ENCODE results near the gene LAYN. TPM values are rescaled to one million over a fixed set of nuclear protein-coding genes. Genes with fewer than 3 reads are reported as not detected.

LAYN gene
- total RNA-seq, 1 donor from 2014 or later = 5.3 TPM

- no peak for TF ChIP-seq CTCF (IDR thresholded peaks at IDR 0.05; ENCODE audit: insufficient read depth, low read length, severe bottlenecking)
- no peaks in the 10 kb centered on the region for H3K36me3 ChIP-seq (ENCODE audit: control insufficient read depth, insufficient read depth, low read length)
- no peak overlapping the region for H3K4me3 ChIP-seq (ENCODE audit: low read depth, low read length)
- peaks cover 1% of the 10 kb centered on the region for H3K27me3 ChIP-seq (ENCODE audit: control insufficient read depth, insufficient read depth, low read length)
- peak; percentile 29 for DNase-seq (ENCODE audit: low read depth)
- peak; percentile 80 for FAIRE-seq
Measured at GRCh38 chr11:111571829-111572501, 31.4 kb downstream of the LAYN start.

GRCh38 chr11:111572581-111572980, 32.1 kb downstream of the LAYN start:
- TF ChIP-seq CTCF (IDR thresholded peaks at IDR 0.05; ENCODE audit: insufficient read depth, low read length, severe bottlenecking) = no peak
- DNase-seq (ENCODE audit: low read depth) = no peak
- Histone ChIP-seq H3K36me3 (ENCODE audit: control insufficient read depth, insufficient read depth, low read length) (no peaks in the 10 kb centered on the region), H3K27me3 (ENCODE audit: control insufficient read depth, insufficient read depth, low read length) (peaks cover 1% of the 10 kb centered on the region), H3K4me3 (ENCODE audit: low read depth, low read length) (no peak overlapping the region)
- FAIRE-seq = no peak

- FAIRE-seq = no peak
- H3K4me3 ChIP-seq (ENCODE audit: low read depth, low read length) = no peak overlapping the region
Measured at GRCh38 chr11:111573821-111574249, 33.3 kb downstream of the LAYN start.

GRCh38 chr11:111574373-111575225, 34.1 kb downstream of the LAYN start:
- Histone ChIP-seq H3K36me3 (ENCODE audit: control insufficient read depth, insufficient read depth, low read length) (no peaks in the 10 kb centered on the region), H3K4me3 (ENCODE audit: low read depth, low read length) (no peak overlapping the region), H3K27me3 (ENCODE audit: control insufficient read depth, insufficient read depth, low read length) (peaks cover 1% of the 10 kb centered on the region)
- DNase-seq (ENCODE audit: low read depth) (no peak), FAIRE-seq (no peak)
- no peak for TF ChIP-seq CTCF (IDR thresholded peaks at IDR 0.05; ENCODE audit: insufficient read depth, low read length, severe bottlenecking)

More at GRCh38 chr11:111573821-111574249, 33.3 kb downstream of the LAYN start:
- H3K27me3 ChIP-seq (ENCODE audit: control insufficient read depth, insufficient read depth, low read length) = peaks cover 1% of the 10 kb centered on the region
- DNase-seq (ENCODE audit: low read depth) = no peak
- H3K36me3 ChIP-seq (ENCODE audit: control insufficient read depth, insufficient read depth, low read length) = no peaks in the 10 kb centered on the region
- no peak for TF ChIP-seq CTCF (IDR thresholded peaks at IDR 0.05; ENCODE audit: insufficient read depth, low read length, severe bottlenecking)

- no peak for FAIRE-seq
- H3K36me3 ChIP-seq (ENCODE audit: control insufficient read depth, insufficient read depth, low read length) = no peaks in the 10 kb centered on the region
- H3K4me3 ChIP-seq (ENCODE audit: low read depth, low read length) = no peak overlapping the region
- no peak for DNase-seq (ENCODE audit: low read depth)
- no peak for TF ChIP-seq CTCF (IDR thresholded peaks at IDR 0.05; ENCODE audit: insufficient read depth, low read length, severe bottlenecking)
- no peaks in the 10 kb centered on the region for H3K27me3 ChIP-seq (ENCODE audit: control insufficient read depth, insufficient read depth, low read length)
Measured at GRCh38 chr11:111575740-111576139, 35.2 kb downstream of the LAYN start.

Data from bronchial epithelial cell (primary cell).